K562 (cell line): Measurements from ENCODE around the gene SEMA5A.

Experiments
- ATF7 ChIP-seq: fragments of 450-650 bp; IDR thresholded peaks from 2 replicates; pipeline ENCODE4 v1.7.1; 2014; ENCODE audit warnings: mild to moderate bottlenecking, moderate library complexity
- BRCA1 ChIP-seq, 2 experiments: fragments of 450-650 bp in 1 of 2; sonication (generic) in 1 of 2; formaldehyde crosslinking in 1 of 2; IDR thresholded peaks; 2 replicates each; pipeline versions ENCODE4 v1.5.0 to v1.6.1; 2017 to 2020; ENCODE audit warnings: mild to moderate bottlenecking in 1 of 2, missing genetic modification reagents in 1 of 2
- C11orf30 ChIP-seq: fragments of 450-650 bp; IDR thresholded peaks from 2 replicates; pipeline ENCODE4 v1.6.1; 2016; ENCODE audit warnings: low read depth, mild to moderate bottlenecking
- FOXJ3 ChIP-seq: sonication (generic); formaldehyde crosslinking; IDR thresholded peaks from 2 replicates; pipeline ENCODE4 v1.4.0; 2020; ENCODE audit warnings: mild to moderate bottlenecking, missing genetic modification reagents
- JUN ChIP-seq, 2 experiments: sonication (generic) in 1 of 2; formaldehyde crosslinking in 1 of 2; IDR thresholded peaks; 2 replicates each; pipeline versions ENCODE4 v1.6.1 to v1.8.0; 2012 to 2022; ENCODE audit warnings: borderline replicate concordance in 2 of 2, mild to moderate bottlenecking in 2 of 2, improper control_type of control experiment in 1 of 2, low read depth in 1 of 2, low read length in 1 of 2, missing genetic modification reagents in 1 of 2
- POLR2A ChIP-seq: fragments of 450-650 bp; conservative IDR thresholded peaks from 2 replicates; pipeline ENCODE4 v1.6.1; 2016
- TRIM24 ChIP-seq, 2 experiments: fragments of 450-650 bp; IDR thresholded peaks; 2 replicates each; pipeline ENCODE4 v1.6.1; 2016
- XRCC5 ChIP-seq: fragments of 200-400 bp; formaldehyde crosslinking; IDR thresholded peaks from 2 replicates; pipeline ENCODE4 v1.6.1; 2017; ENCODE audit warnings: low read depth, mild to moderate bottlenecking, low read length
- ZFX ChIP-seq: sonication (generic); formaldehyde crosslinking; IDR thresholded peaks from 2 replicates; pipeline ENCODE4 v1.8.0; 2022; ENCODE audit warnings: mild to moderate bottlenecking, missing genetic modification reagents, moderate library complexity
- TF ChIP-seq, protein P1 (sequence below), 2 experiments: fragments of 450-650 bp in 1 of 2; IDR thresholded peaks; 2 replicates each; pipeline ENCODE4 v1.6.1; 2011 to 2017; ENCODE audit warnings: low read depth in 2 of 2, antibody characterized with exemption in 1 of 2, borderline replicate concordance in 1 of 2, low read length in 1 of 2, mild to moderate bottlenecking in 1 of 2, mixed read lengths in 1 of 2; ENCODE audit not compliant: control insufficient read depth in 1 of 2

DNA sequence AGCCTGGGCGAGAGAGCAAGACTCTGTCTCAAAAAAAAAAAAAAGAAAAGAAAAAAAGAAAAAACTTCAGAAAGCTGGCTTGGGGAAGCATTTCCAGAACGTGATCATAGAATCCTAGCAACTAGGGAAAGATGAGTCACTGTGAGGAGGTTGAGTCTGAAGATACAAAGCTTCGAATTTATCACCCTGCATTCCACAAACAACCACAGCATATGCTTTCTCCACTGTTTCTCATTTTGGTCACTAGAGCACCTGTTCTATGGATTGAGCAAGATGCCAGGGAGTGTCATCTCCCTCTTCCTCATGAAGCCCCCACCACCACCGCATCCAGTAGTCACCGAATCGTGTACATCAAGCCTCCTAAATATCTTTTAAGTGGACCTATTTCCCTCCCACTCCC lies 37.9 kb downstream of the SEMA5A start:
- no peak for TF ChIP-seq POLR2A
- no peak for TF ChIP-seq C11orf30
- TF ChIP-seq FOXJ3 (CRISPR knock-in tag) = no peak
- TF ChIP-seq BRCA1 (IDR thresholded peaks at IDR 0.05) = no peak
- TF ChIP-seq BRCA1 (CRISPR knock-in tag; IDR thresholded peaks at IDR 0.05) = no peak
- no peak for TF ChIP-seq ATF7
- TF ChIP-seq TRIM24 (IDR thresholded peaks at IDR 0.05) = no peak
- TF ChIP-seq XRCC5 = no peak
- TF ChIP-seq, protein P1, sequence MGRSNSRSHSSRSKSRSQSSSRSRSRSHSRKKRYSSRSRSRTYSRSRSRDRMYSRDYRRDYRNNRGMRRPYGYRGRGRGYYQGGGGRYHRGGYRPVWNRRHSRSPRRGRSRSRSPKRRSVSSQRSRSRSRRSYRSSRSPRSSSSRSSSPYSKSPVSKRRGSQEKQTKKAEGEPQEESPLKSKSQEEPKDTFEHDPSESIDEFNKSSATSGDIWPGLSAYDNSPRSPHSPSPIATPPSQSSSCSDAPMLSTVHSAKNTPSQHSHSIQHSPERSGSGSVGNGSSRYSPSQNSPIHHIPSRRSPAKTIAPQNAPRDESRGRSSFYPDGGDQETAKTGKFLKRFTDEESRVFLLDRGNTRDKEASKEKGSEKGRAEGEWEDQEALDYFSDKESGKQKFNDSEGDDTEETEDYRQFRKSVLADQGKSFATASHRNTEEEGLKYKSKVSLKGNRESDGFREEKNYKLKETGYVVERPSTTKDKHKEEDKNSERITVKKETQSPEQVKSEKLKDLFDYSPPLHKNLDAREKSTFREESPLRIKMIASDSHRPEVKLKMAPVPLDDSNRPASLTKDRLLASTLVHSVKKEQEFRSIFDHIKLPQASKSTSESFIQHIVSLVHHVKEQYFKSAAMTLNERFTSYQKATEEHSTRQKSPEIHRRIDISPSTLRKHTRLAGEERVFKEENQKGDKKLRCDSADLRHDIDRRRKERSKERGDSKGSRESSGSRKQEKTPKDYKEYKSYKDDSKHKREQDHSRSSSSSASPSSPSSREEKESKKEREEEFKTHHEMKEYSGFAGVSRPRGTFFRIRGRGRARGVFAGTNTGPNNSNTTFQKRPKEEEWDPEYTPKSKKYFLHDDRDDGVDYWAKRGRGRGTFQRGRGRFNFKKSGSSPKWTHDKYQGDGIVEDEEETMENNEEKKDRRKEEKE (IDR thresholded peaks at IDR 0.05; ENCODE audit: borderline replicate concordance in 1 of 2, control insufficient read depth in 1 of 2, low read depth in 2 of 2, low read length in 1 of 2) = no peak
- no peak for TF ChIP-seq ZFX (CRISPR knock-in tag)
- TF ChIP-seq JUN (IDR thresholded peaks at IDR 0.05; ENCODE audit: borderline replicate concordance, low read depth, low read length) = no peak
- TF ChIP-seq JUN (CRISPR knock-in tag; IDR thresholded peaks at IDR 0.05; ENCODE audit: borderline replicate concordance) = no peak
